HEK293 (cell line): ENCODE results near the gene IFT27.

ENCODE experiments used
- CTCF ChIA-PET: fragments of 350-600 bp; formaldehyde crosslinking; extraction: SDS; loops from one replicate; lab custom pipeline; 2021; ENCODE audit warnings: antibody characterized with exemption; lab: Yijun Ruan, JAX
- POLR2A ChIA-PET: fragments of 300-600 bp; formaldehyde crosslinking; extraction: SDS; loops from one replicate; lab custom pipeline; 2020; ENCODE audit warnings: antibody characterized with exemption, inconsistent platforms; lab: Yijun Ruan, JAX
- H3K27ac ChIP-seq: fragments of 200-500 bp; sonication (Bioruptor generic); 2 replicates; pipeline ENCODE4 v1.5.1; 2014; ENCODE audit warnings: low read depth, low read length, control low read depth, inconsistent platforms; ENCODE audit errors: extremely low read depth
- H3K36me3 ChIP-seq, 2 experiments: fragments of 200-500 bp in 1 of 2; sonication (Bioruptor generic) in 1 of 2; 1 replicate in 1 of 2; 2 replicates in 1 of 2; pipeline ENCODE4 v1.5.1; 2014 to 2017; ENCODE audit warnings: inconsistent platforms in 2 of 2, low read length in 2 of 2; ENCODE audit not compliant: control insufficient read depth in 2 of 2, insufficient read depth in 1 of 2
- H3K4me1 ChIP-seq: fragments of 200-500 bp; sonication (Bioruptor generic); 2 replicates; pipeline ENCODE4 v1.5.1; 2014; ENCODE audit warnings: mild to moderate bottlenecking, low read length, inconsistent platforms; ENCODE audit not compliant: control insufficient read depth, insufficient read depth
- H3K4me3 ChIP-seq: 2 replicates; pipeline ENCODE4 v1.5.1; 2011; ENCODE audit warnings: low read depth, mild to moderate bottlenecking, control low read depth, low read length, moderate library complexity
- H3K9me3 ChIP-seq: fragments of 200-500 bp; sonication (Bioruptor generic); 2 replicates; pipeline ENCODE4 v1.5.1; 2014; ENCODE audit warnings: low read depth, low read length, inconsistent platforms; ENCODE audit not compliant: control insufficient read depth, insufficient read depth
- HOXA7 ChIP-seq: sonication (generic); formaldehyde crosslinking; IDR thresholded peaks from 2 replicates; pipeline ENCODE4 v1.8.1; 2022; ENCODE audit warnings: missing genetic modification reagents, borderline replicate concordance
- KLF10 ChIP-seq: fragments of 450-650 bp; IDR thresholded peaks from 2 replicates; pipeline ENCODE4 v1.5.1; 2018; ENCODE audit warnings: missing biosample characterization, mild to moderate bottlenecking, missing genetic modification characterization
- ZEB2 ChIP-seq: fragments of 450-650 bp; formaldehyde crosslinking; IDR thresholded peaks from 2 replicates; pipeline ENCODE4 v1.5.1; 2016; ENCODE audit warnings: missing biosample characterization, missing genetic modification characterization
- ZNF121 ChIP-seq: fragments of 450-650 bp; formaldehyde crosslinking; IDR thresholded peaks from 2 replicates; pipeline ENCODE4 v1.5.1; 2016; ENCODE audit warnings: missing biosample characterization, missing genetic modification characterization
- ZNF146 ChIP-seq: fragments of 450-650 bp; formaldehyde crosslinking; IDR thresholded peaks from 2 replicates; pipeline ENCODE4 v1.5.1; 2016; ENCODE audit warnings: missing biosample characterization, missing genetic modification characterization
- ZNF214 ChIP-seq: fragments of 450-650 bp; formaldehyde crosslinking; IDR thresholded peaks from 2 replicates; pipeline ENCODE4 v1.5.1; 2017; ENCODE audit warnings: missing biosample characterization, mild to moderate bottlenecking, missing genetic modification characterization, borderline replicate concordance
- ZNF302 ChIP-seq: fragments of 450-650 bp; formaldehyde crosslinking; IDR thresholded peaks from 2 replicates; pipeline ENCODE4 v1.5.1; 2016; ENCODE audit warnings: missing biosample characterization, missing genetic modification characterization, low read depth
- ZNF544 ChIP-seq: fragments of 450-650 bp; formaldehyde crosslinking; IDR thresholded peaks from 2 replicates; pipeline ENCODE4 v1.5.0; 2017; ENCODE audit warnings: missing biosample characterization, missing genetic modification characterization
- ZNF837 ChIP-seq: fragments of 450-650 bp; formaldehyde crosslinking; IDR thresholded peaks from 2 replicates; pipeline ENCODE4 v1.5.1; 2016; ENCODE audit warnings: missing biosample characterization, missing genetic modification characterization
- ZNF843 ChIP-seq: fragments of 450-650 bp; formaldehyde crosslinking; IDR thresholded peaks from 2 replicates; pipeline ENCODE4 v1.5.1; 2016; ENCODE audit warnings: missing biosample characterization, missing genetic modification characterization
- TF ChIP-seq, protein P1 (sequence below): fragments of 450-650 bp; IDR thresholded peaks from 2 replicates; pipeline ENCODE4 v1.5.1; 2018; ENCODE audit warnings: missing biosample characterization, missing genetic modification characterization
- TF ChIP-seq, protein P2 (sequence below): fragments of 450-650 bp; formaldehyde crosslinking; IDR thresholded peaks from 2 replicates; pipeline ENCODE4 v1.5.1; 2016; ENCODE audit warnings: missing biosample characterization, missing genetic modification characterization
- TF ChIP-seq, protein P3 (sequence below): fragments of 450-650 bp; formaldehyde crosslinking; IDR thresholded peaks from 2 replicates; pipeline ENCODE4 v1.5.1; 2016; ENCODE audit warnings: missing biosample characterization, missing genetic modification characterization
- TF ChIP-seq, protein P4 (sequence below): fragments of 450-650 bp; formaldehyde crosslinking; IDR thresholded peaks from 2 replicates; pipeline ENCODE4 v1.5.1; 2016; ENCODE audit warnings: missing biosample characterization, missing genetic modification characterization
- TF ChIP-seq, protein P5 (sequence below): fragments of 450-650 bp; formaldehyde crosslinking; IDR thresholded peaks from 2 replicates; pipeline ENCODE4 v1.5.1; 2016; ENCODE audit warnings: missing biosample characterization, missing genetic modification characterization
- TF ChIP-seq, protein P6 (sequence below): fragments of 450-650 bp; IDR thresholded peaks from 2 replicates; pipeline ENCODE4 v1.5.1; 2018; ENCODE audit warnings: missing biosample characterization, mild to moderate bottlenecking, missing genetic modification characterization

The IFT27 gene

DNA sequence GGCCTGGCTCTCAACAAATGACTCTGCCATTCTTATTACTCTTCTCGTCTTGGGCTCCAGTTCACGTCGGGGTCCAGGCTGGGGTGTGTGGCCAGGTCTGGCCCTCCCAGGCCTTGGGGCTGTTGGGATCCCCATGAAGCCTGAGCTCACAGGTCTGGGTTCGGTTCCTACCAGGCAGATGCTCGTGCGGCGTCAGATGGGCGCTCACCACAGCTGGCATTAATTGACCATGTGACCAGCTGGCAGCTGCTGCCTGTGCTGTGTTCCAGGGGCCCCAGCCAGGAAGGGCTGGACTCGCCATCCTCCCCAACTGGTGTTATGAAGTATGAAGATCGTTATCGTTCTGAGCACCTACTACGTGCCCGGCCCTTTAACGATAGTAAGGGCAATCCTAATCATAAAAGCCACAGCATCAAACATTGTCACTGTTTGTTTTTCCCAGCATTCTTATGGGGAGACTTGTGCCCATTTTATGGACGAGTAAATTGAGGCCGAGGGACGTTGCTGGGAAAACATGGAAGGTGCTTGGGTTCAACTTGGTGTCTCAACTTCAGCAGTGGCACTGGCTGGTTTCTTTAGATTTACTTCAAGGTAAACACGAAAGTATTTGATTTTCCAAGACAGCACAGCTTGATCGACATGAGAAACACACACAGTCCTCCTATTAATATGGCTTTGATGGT lies 45.6 kb downstream of the IFT27 start:
- no peaks in the 10 kb centered on the region for H3K9me3 ChIP-seq

More for the DNA sequence above, 45.6 kb downstream of the IFT27 start:
- Histone ChIP-seq H3K4me1 (no peaks in the 10 kb centered on the region), H3K27ac (no peak overlapping the region), H3K4me3 (no peak overlapping the region), H3K36me3 (no peaks in the 10 kb centered on the region)
- ChIA-PET POLR2A (interaction anchor here (0.6 to 1.0 kb wide), 2 partner anchors 25 to 212 kb away, joined by 4 read pairs; no protein-coding TSS in a partner anchor), CTCF (interaction anchor here (2.2 kb wide), 1 partner anchor 27 kb away, joined by 8 read pairs; no protein-coding TSS in a partner anchor)
- TF ChIP-seq, protein P1, sequence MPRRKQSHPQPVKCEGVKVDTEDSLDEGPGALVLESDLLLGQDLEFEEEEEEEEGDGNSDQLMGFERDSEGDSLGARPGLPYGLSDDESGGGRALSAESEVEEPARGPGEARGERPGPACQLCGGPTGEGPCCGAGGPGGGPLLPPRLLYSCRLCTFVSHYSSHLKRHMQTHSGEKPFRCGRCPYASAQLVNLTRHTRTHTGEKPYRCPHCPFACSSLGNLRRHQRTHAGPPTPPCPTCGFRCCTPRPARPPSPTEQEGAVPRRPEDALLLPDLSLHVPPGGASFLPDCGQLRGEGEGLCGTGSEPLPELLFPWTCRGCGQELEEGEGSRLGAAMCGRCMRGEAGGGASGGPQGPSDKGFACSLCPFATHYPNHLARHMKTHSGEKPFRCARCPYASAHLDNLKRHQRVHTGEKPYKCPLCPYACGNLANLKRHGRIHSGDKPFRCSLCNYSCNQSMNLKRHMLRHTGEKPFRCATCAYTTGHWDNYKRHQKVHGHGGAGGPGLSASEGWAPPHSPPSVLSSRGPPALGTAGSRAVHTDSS (tag by site-specific recombination): no peak
- TF ChIP-seq ZNF121 (tag by site-specific recombination) (no peak), ZNF544 (no peak), ZNF837 (tag by site-specific recombination) (no peak), ZNF843 (tag by site-specific recombination) (no peak), HOXA7 (CRISPR knock-in tag) (no peak), ZNF146 (tag by site-specific recombination) (no peak), ZNF302 (tag by site-specific recombination) (no peak), ZEB2 (no peak), KLF10 (tag by site-specific recombination) (no peak), ZNF214 (tag by site-specific recombination) (no peak)
- TF ChIP-seq, protein P2, sequence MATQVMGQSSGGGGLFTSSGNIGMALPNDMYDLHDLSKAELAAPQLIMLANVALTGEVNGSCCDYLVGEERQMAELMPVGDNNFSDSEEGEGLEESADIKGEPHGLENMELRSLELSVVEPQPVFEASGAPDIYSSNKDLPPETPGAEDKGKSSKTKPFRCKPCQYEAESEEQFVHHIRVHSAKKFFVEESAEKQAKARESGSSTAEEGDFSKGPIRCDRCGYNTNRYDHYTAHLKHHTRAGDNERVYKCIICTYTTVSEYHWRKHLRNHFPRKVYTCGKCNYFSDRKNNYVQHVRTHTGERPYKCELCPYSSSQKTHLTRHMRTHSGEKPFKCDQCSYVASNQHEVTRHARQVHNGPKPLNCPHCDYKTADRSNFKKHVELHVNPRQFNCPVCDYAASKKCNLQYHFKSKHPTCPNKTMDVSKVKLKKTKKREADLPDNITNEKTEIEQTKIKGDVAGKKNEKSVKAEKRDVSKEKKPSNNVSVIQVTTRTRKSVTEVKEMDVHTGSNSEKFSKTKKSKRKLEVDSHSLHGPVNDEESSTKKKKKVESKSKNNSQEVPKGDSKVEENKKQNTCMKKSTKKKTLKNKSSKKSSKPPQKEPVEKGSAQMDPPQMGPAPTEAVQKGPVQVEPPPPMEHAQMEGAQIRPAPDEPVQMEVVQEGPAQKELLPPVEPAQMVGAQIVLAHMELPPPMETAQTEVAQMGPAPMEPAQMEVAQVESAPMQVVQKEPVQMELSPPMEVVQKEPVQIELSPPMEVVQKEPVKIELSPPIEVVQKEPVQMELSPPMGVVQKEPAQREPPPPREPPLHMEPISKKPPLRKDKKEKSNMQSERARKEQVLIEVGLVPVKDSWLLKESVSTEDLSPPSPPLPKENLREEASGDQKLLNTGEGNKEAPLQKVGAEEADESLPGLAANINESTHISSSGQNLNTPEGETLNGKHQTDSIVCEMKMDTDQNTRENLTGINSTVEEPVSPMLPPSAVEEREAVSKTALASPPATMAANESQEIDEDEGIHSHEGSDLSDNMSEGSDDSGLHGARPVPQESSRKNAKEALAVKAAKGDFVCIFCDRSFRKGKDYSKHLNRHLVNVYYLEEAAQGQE: no peak
- TF ChIP-seq, protein P3, sequence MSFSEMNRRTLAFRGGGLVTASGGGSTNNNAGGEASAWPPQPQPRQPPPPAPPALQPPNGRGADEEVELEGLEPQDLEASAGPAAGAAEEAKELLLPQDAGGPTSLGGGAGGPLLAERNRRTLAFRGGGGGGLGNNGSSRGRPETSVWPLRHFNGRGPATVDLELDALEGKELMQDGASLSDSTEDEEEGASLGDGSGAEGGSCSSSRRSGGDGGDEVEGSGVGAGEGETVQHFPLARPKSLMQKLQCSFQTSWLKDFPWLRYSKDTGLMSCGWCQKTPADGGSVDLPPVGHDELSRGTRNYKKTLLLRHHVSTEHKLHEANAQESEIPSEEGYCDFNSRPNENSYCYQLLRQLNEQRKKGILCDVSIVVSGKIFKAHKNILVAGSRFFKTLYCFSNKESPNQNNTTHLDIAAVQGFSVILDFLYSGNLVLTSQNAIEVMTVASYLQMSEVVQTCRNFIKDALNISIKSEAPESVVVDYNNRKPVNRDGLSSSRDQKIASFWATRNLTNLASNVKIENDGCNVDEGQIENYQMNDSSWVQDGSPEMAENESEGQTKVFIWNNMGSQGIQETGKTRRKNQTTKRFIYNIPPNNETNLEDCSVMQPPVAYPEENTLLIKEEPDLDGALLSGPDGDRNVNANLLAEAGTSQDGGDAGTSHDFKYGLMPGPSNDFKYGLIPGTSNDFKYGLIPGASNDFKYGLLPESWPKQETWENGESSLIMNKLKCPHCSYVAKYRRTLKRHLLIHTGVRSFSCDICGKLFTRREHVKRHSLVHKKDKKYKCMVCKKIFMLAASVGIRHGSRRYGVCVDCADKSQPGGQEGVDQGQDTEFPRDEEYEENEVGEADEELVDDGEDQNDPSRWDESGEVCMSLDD (tag by site-specific recombination): no peak
- TF ChIP-seq, protein P4, sequence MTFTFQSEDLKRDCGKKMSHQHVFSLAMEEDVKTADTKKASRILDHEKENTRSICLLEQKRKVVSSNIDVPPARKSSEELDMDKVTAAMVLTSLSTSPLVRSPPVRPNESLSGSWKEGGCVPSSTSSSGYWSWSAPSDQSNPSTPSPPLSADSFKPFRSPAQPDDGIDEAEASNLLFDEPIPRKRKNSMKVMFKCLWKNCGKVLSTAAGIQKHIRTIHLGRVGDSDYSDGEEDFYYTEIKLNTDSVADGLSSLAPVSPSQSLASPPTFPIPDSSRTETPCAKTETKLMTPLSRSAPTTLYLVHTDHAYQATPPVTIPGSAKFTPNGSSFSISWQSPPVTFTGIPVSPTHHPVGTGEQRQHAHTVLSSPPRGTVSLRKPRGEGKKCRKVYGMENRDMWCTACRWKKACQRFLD (tag by site-specific recombination): no peak
- TF ChIP-seq, protein P5, sequence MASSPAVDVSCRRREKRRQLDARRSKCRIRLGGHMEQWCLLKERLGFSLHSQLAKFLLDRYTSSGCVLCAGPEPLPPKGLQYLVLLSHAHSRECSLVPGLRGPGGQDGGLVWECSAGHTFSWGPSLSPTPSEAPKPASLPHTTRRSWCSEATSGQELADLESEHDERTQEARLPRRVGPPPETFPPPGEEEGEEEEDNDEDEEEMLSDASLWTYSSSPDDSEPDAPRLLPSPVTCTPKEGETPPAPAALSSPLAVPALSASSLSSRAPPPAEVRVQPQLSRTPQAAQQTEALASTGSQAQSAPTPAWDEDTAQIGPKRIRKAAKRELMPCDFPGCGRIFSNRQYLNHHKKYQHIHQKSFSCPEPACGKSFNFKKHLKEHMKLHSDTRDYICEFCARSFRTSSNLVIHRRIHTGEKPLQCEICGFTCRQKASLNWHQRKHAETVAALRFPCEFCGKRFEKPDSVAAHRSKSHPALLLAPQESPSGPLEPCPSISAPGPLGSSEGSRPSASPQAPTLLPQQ: no peak
- TF ChIP-seq, protein P6, sequence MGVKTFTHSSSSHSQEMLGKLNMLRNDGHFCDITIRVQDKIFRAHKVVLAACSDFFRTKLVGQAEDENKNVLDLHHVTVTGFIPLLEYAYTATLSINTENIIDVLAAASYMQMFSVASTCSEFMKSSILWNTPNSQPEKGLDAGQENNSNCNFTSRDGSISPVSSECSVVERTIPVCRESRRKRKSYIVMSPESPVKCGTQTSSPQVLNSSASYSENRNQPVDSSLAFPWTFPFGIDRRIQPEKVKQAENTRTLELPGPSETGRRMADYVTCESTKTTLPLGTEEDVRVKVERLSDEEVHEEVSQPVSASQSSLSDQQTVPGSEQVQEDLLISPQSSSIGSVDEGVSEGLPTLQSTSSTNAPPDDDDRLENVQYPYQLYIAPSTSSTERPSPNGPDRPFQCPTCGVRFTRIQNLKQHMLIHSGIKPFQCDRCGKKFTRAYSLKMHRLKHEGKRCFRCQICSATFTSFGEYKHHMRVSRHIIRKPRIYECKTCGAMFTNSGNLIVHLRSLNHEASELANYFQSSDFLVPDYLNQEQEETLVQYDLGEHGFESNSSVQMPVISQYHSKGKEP (tag by site-specific recombination): no peak
- TF ChIP-seq, all 188 proteins: peak for 0
